Measurements from ENCODE around the gene RBM43.

- TF ChIP-seq TARDBP (IDR thresholded peaks at IDR 0.05) (no peak), HDGF (IDR thresholded peaks at IDR 0.05; ENCODE audit: borderline replicate concordance) (no peak)
These were observed 271 bp upstream of the RBM43 start for GRCh38 chr2:151261977-151262291.

Measured in HEK293T (cell line).